MM.1S (cell line): Measurements from ENCODE around the gene MAGEB16.

ENCODE experiments used
- CTCF ChIP-seq: fragments of 300-600 bp; sonication (generic); IDR thresholded peaks from 2 replicates; pipeline ENCODE4 v1.5.1; 2016; ENCODE audit warnings: antibody characterized with exemption, low read length, mixed read lengths
- EZH2 ChIP-seq: fragments of 300-600 bp; sonication (generic); optimal IDR thresholded peaks from 2 replicates; pipeline ENCODE3; 2017; ENCODE audit warnings: low read depth, mild to moderate bottlenecking, antibody characterized with exemption, low read length, mixed read lengths
- EZH2phosphoT487 ChIP-seq: fragments of 300-600 bp; sonication (generic); IDR thresholded peaks from 2 replicates; pipeline ENCODE4 v1.6.1; 2018; ENCODE audit warnings: antibody characterized with exemption, low read length

- TF ChIP-seq CTCF (no peak), EZH2 (no peak), EZH2phosphoT487 (no peak)
Measured at GRCh38 chrX:35800474-35800873, 2.3 kb downstream of the MAGEB16 start.
